Naive thymus-derived CD8-positive, alpha-beta T cell (primary cell): ENCODE measurements around the gene NABP2. TPM values are rescaled to one million over a fixed set of nuclear protein-coding genes. Genes with fewer than 3 reads are reported as not detected.

Experiments used
- ATAC-seq, 2 donors: fragments of 150-1000 bp; cut with Tn5 transposase in 1 of 2; sonication (Bioruptor Pico), chemical (Tn5 transposase) in 1 of 2; 1 replicate in 1 of 2; 2 replicates in 1 of 2; pipeline ENCODE4 v1.10.0; 2021; ENCODE audit warnings: mild to moderate bottlenecking in 2 of 2, moderate library complexity in 2 of 2
- POLR2A ChIA-PET: fragments of 350-600 bp; sonication (Branson Sonifier 250); formaldehyde crosslinking; loops from one replicate; lab custom pipeline; 2021; ENCODE audit warnings: antibody characterized with exemption; lab: Charles Lee
- DNase-seq, 10 donors: peaks; one replicate each; pipeline versions ENCODE4 v3.0.0 to v3.0.0-alpha.2; 2020 to 2022
- H3K27ac Mint-ChIP-seq, 10 donors: one replicate each; pipeline ENCODE4 v1.8.0; 2020 to 2022; ENCODE audit warnings: mild to moderate bottlenecking in 10 of 10, mixed read lengths in 10 of 10, moderate library complexity in 4 of 10, inconsistent platforms in 1 of 10
- H3K27me3 Mint-ChIP-seq, 5 donors: one replicate each; pipeline ENCODE4 v1.8.0; 2021 to 2022; ENCODE audit warnings: mixed read lengths in 5 of 5
- H3K36me3 Mint-ChIP-seq, 3 donors: one replicate each; pipeline ENCODE4 v1.8.0; 2020 to 2022; ENCODE audit warnings: mixed read lengths in 3 of 3, mild to moderate bottlenecking in 2 of 3, inconsistent platforms in 1 of 3
- H3K4me1 Mint-ChIP-seq, 4 donors: one replicate each; pipeline ENCODE4 v1.8.0; 2021 to 2022; ENCODE audit warnings: mixed read lengths in 4 of 4
- H3K4me3 Mint-ChIP-seq, 10 donors: one replicate each; pipeline ENCODE4 v1.8.0; 2020 to 2022; ENCODE audit warnings: mild to moderate bottlenecking in 10 of 10, mixed read lengths in 10 of 10, moderate library complexity in 6 of 10, inconsistent platforms in 1 of 10
- H3K9me3 Mint-ChIP-seq, 9 donors: one replicate each; pipeline ENCODE4 v1.8.0; 2020 to 2022; ENCODE audit warnings: mixed read lengths in 9 of 9, mild to moderate bottlenecking in 3 of 9, inconsistent platforms in 1 of 9, moderate library complexity in 1 of 9
- polyA plus RNA-seq, 3 donors: library from polyadenylated mRNA; unstranded; fragments of 300-500 nt; fragmentation: Illumina TruSeq; gene quantifications; one replicate each; pipeline ENCODE4 v1.2.3, GENCODE V29; 2021
- total RNA-seq, 8 experiments: library from RNA in 2 of 8; stranded (reverse) in 2 of 8; gene quantifications; one replicate each; pipeline ENCODE4 v1.2.3 and lab custom pipeline; 2021 to 2026

Gene NABP2
- 10 to 100 TPM; 10.8 to 13.3 TPM for total RNA-seq
- polyA plus RNA-seq: 1 to 10 TPM; 3.5 to 3.9 (median 3.7) TPM
- total RNA-seq (lab: John Stamatoyannopoulos, UW): 10.4 to 37.5 (median 15.0) reads per million in 6 experiments

DNA sequence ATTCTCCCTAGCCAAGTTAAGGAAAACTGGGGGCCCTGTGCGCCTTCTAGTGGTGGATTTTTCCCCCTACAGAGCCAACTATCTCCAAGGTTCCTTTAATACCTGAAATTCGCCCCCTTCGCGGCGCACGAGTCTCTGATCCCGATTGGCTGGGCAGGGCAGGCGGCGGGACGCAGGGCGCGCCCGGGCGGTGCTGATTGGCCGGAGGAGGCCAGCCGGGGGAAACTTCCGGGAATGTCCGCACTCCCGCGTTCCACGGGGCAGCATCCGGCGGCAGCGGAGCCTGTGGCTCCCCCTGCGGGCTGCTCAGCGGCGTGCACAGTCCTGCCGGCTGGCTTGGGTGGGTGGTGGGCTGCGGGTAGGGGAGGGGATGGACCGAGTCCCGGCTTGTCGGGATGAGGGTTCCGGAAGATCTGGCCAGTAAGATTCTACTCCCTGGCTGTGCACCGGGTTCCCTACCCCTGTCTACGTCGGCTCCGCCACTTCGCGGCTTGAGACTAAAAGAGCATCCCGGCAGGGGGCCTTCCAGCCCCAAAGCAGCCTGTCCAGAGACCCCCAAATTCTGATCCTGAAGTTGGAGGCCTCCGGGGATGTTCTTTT, at the start of gene NABP2:
Gene NABP2, plus strand, starts transcription at position 241 of the 600 bp plus-strand sequence. CDS start 515 bp downstream, outside the sequence.
- Mint-ChIP-seq H3K4me1 (peaks cover 27 to 53% (median 47%) of the 10 kb centered on the region in 4 donors), H3K36me3 (peaks cover 0 to 7% (median 0%) of the 10 kb centered on the region in 3 donors)
- POLR2A ChIA-PET: interaction anchor here (3.0 to 4.2 kb wide), 3 partner anchors 33 to 106 kb away, joined by 12 to 88 read pairs (median 62); partner anchors contain the start of genes ANKRD52, RPL41, SMARCC2 and ZC3H10

DNA sequence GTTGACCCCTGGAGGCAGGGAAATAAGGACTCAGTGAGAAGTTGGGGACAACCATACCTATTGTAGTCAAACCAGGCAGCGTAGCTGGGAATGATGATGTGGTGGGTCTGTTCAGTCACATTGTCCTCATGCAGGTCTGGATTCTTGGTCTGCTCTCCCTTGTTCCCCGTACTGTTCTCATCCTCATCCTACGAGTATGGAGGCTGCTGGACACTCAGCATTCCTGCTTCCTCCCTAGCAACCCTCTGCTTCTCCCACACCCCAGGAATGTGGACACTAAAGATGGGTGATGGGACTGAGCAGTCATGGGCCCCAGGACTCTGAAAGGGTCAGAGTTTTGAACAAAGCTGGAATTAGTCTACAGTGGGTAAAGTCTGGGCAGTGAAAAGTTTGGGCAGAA, 45.8 kb upstream of the NABP2 start:
- Mint-ChIP-seq H3K27ac (peak overlapping the region in 3 of 10 donors; percentile 16 to 48 (median 16)), H3K27me3 (no peaks in the 10 kb centered on the region)

More for the DNA sequence above, at the start of gene NABP2:
- DNase-seq (peak; percentile 77 to 94 (median 86)), ATAC-seq (peak; percentile 75 to 79)
- peak within 1 kb of the TSS; percentile 71 to 100 (median 98) for H3K27ac Mint-ChIP-seq
- peak within 1 kb of the TSS; percentile 83 to 100 (median 97) for H3K4me3 Mint-ChIP-seq
- H3K27me3 Mint-ChIP-seq: no peaks in the 10 kb centered on the region
- H3K9me3 Mint-ChIP-seq: no peaks in the 10 kb centered on the region

DNA sequence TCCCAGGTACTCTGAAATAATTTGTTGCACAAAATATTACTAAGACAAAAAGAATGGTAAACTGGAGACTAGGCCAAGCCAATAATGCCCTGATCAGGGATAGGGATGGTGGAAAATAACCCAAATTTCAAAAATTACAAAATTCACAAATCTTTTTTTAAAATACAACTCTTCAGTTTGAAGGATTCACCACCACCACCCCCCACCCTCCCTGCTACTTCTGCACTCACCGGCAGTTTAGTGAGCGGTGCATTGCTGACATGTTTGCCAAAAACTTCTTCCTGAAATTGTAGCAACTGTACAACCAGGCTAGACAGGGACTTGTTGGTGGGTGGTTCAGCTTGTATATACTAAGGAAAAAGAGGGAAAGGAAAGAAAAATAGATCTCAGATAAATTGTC, 37.2 kb upstream of the NABP2 start:
- H3K36me3 Mint-ChIP-seq: peaks cover 0 to 47% (median 5%) of the 10 kb centered on the region in 3 donors
- H3K27me3 Mint-ChIP-seq: peaks cover 0 to 3% (median 0%) of the 10 kb centered on the region in 5 donors
- peak overlapping the region in 8 of 10 donors; percentile 40 to 95 (median 90) for H3K27ac Mint-ChIP-seq
- no peak for DNase-seq
- POLR2A ChIA-PET: interaction anchor here (0.7 to 7.8 kb wide), 6 partner anchors 25 to 83 kb away, joined by 3 to 284 read pairs (median 40); partner anchors contain the start of genes ESYT1, MYL6, PA2G4 and RNF41
- no peak for ATAC-seq
- no peaks in the 10 kb centered on the region for H3K9me3 Mint-ChIP-seq
- H3K4me1 Mint-ChIP-seq: peaks cover 26 to 40% (median 33%) of the 10 kb centered on the region in 4 donors
- peak overlapping the region in 3 of 10 donors; percentile 56 to 96 (median 93) for H3K4me3 Mint-ChIP-seq

More for the DNA sequence above, 45.8 kb upstream of the NABP2 start:
- Mint-ChIP-seq H3K4me1 (no peaks in the 10 kb centered on the region), H3K9me3 (no peaks in the 10 kb centered on the region), H3K36me3 (peaks cover 0 to 93% (median 12%) of the 10 kb centered on the region in 3 donors), H3K4me3 (no peak overlapping the region)
- POLR2A ChIA-PET: interaction anchor here (0.8 to 1.4 kb wide), 2 partner anchors 27 to 60 kb away, joined by 3 read pairs; partner anchors contain the start of gene ZC3H10
- no peak for ATAC-seq
- DNase-seq: no peak

DNA sequence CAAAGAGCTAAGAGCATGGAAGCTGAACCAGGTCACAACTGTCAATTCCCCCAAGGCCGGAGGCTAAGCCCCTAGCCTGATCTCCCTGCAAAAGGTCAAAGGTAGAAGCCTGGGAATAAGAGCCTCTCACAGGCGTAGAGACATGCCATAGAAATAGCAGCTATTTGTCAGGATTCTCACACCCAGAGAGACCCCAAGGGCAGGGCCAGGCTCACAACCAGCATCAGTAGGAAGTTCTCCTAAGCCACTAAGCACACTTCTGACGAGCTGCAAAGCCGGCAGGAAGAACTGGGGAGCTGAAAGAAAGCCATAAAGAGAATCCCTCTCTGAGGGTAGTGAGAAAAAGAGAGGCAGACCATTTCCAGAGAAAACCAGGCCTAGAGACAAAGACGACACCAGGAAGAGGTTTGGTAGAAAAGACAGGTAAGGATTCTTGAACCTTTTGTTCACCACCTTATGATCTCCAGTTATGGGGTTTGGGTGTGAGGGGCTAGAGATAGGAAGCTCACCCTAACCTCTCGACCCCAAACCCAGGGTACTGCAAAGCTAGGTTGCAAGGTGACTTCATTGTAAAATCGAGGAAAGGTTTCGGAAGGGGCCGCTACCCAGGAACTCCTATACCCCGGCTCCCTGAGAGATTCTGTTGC, 35.9 kb upstream of the NABP2 start:
- ATAC-seq (no peak), DNase-seq (no peak)
- POLR2A ChIA-PET: interaction anchor here (0.5 to 7.8 kb wide), 12 partner anchors 19 to 1659 kb away, joined by 3 to 284 read pairs (median 13); partner anchors contain the start of genes ANKRD52, CNPY2, ESYT1 and MYL6
- Mint-ChIP-seq H3K9me3 (no peaks in the 10 kb centered on the region), H3K27me3 (peaks cover 0 to 3% (median 0%) of the 10 kb centered on the region in 5 donors), H3K4me3 (peak overlapping the region; percentile 89 to 96 (median 90)), H3K27ac (peak overlapping the region; percentile 89 to 95 (median 92)), H3K36me3 (peaks cover 0 to 35% (median 5%) of the 10 kb centered on the region in 3 donors), H3K4me1 (peaks cover 34 to 48% (median 39%) of the 10 kb centered on the region in 4 donors)

DNA sequence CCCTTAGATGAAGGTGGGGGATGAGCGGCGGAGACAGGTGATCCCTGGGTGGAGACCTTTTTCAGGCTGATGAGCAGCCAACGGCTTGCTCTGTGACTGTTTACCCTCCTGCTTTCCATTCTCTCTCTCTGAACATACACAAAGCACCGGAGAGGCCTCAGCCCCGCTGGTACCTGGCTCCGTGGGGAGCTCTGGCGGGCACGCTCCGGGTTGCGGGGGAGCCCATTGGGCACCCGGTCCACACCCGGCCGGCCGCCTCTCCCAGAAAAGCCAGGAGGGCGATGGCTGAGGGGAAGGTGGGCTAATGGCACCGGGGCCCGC, 35.4 kb upstream of the NABP2 start:
- Mint-ChIP-seq H3K27me3 (peaks cover 0 to 3% (median 0%) of the 10 kb centered on the region in 5 donors), H3K9me3 (no peaks in the 10 kb centered on the region), H3K4me3 (peak overlapping the region; percentile 89 to 96 (median 90)), H3K27ac (peak overlapping the region; percentile 89 to 95 (median 92)), H3K36me3 (peaks cover 0 to 32% (median 5%) of the 10 kb centered on the region in 3 donors), H3K4me1 (peaks cover 37 to 51% (median 43%) of the 10 kb centered on the region in 4 donors)
- ATAC-seq: peak; percentile 18 to 20
- POLR2A ChIA-PET: interaction anchor here (1.1 to 7.8 kb wide), 15 partner anchors 19 to 499 kb away, joined by 3 to 284 read pairs (median 11); partner anchors contain the start of genes ANKRD52, CNPY2, ESYT1 and MYL6
- peak in 3 of 10 donors; percentile 38 to 45 (median 41) for DNase-seq

DNA sequence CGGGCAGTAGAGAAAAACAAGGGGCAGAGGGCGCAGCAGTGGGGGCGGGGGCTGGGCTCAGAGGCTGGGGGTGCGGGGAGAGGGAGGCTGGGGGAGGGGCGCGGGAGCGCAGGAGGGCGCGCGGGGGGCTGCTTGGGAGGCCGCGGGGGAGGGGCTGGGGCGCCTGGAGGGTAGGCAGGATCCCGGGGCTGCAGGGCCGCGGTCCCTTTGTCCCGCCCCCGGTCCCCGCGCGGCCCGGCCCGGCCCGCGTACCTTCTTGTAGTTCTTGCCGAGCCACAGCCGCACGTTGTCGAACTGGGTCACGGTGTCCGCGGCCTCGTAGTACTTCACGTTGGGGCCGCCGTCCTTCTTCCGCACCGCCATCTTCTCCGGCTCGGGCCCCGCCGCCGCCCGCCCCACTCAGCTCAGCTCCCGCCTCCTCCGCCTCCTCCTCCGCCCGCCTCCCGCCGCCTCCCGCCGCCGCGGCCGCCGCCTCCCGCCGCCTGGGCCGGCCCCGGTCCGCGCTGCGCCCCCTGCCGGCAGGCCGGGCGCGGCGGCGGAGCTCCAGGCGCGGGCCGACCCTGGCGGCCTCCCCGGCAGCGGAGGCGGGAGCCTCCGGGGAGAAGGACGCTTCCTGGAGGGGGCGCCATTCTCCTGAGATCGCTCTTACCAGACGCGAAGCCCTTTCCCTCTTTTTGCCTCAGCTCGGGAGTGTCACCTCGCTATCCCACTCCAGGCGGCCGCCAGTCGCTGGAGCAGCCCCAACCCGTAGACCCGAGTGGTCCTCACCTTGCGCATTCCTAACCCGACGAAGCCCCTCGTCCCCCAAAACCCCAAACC, 34.8 kb upstream of the NABP2 start, which contains the start of gene SMARCC2:
Gene SMARCC2, minus strand, starts transcription at position 385 of the 819 bp plus-strand sequence. Its CDS starts 22 bp downstream, at position 363.
- POLR2A ChIA-PET: interaction anchor here (0.5 to 7.8 kb wide), 38 partner anchors 8 to 922 kb away, joined by 3 to 284 read pairs (median 5); partner anchors contain the start of genes ANKRD52, CNPY2, DNAJC14 and ESYT1
- peaks cover 0 to 3% (median 0%) of the 10 kb centered on the region in 5 donors for H3K27me3 Mint-ChIP-seq
- peaks cover 0 to 26% (median 5%) of the 10 kb centered on the region in 3 donors for H3K36me3 Mint-ChIP-seq
- ATAC-seq (peak; percentile 82 to 84), DNase-seq (peak; percentile 74 to 91 (median 82))
- peak within 1 kb of the TSS; percentile 89 to 99 (median 96) for H3K4me3 Mint-ChIP-seq
- H3K27ac Mint-ChIP-seq: peak within 1 kb of the TSS; percentile 97 to 100 (median 98)
- H3K9me3 Mint-ChIP-seq: no peaks in the 10 kb centered on the region
- peaks cover 39 to 51% (median 43%) of the 10 kb centered on the region in 4 donors for H3K4me1 Mint-ChIP-seq

DNA sequence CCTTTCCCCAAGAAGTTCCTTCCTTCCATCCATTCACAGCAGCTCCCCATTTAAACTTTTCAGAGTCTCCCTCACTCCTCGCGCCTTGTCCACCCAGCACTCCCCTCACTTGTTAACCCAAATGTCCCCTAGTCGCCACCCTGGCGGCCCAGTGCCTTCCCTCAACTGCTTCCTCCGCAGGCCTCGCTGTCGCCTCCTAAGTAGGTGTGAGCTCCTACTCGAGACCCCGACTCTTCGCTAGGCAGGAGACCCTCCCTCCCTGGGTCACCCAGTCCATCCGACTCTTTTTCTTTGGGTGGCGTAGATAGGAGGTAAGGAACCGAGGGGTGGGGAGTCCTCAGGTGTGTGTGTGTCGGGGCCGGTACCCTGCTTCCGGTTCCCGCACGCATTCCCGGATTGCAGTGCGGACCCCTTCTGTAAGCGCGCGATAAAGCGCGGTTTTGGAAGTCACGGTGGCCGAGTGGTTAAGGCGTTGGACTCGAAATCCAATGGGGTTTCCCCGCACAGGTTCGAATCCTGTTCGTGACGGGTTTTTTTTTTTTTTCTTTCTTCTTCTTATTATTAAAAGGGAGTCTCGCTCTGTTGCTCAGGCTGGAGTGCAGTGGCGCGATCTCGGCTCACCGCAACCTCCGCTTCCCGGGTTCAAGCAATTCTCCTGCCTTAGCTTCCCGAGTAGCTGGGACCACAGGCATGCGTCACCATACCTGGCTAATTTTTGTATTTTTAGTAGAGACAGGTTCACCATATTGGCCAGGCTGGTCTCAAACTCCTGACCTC, 34.0 kb upstream of the NABP2 start:
- Mint-ChIP-seq H3K4me1 (peaks cover 39 to 51% (median 43%) of the 10 kb centered on the region in 4 donors), H3K4me3 (peak overlapping the region; percentile 88 to 99 (median 96)), H3K9me3 (no peaks in the 10 kb centered on the region), H3K27me3 (peaks cover 0 to 3% (median 0%) of the 10 kb centered on the region in 5 donors), H3K36me3 (peaks cover 0 to 18% (median 4%) of the 10 kb centered on the region in 3 donors), H3K27ac (peak overlapping the region; percentile 97 to 100 (median 98))
- DNase-seq (peak; percentile 54 to 82 (median 74)), ATAC-seq (peak; percentile 41 to 45)
- POLR2A ChIA-PET: interaction anchor here (0.5 to 7.8 kb wide), 41 partner anchors 9 to 921 kb away, joined by 3 to 284 read pairs (median 5); partner anchors contain the start of genes ANKRD52, CNPY2, DNAJC14 and ESYT1

DNA sequence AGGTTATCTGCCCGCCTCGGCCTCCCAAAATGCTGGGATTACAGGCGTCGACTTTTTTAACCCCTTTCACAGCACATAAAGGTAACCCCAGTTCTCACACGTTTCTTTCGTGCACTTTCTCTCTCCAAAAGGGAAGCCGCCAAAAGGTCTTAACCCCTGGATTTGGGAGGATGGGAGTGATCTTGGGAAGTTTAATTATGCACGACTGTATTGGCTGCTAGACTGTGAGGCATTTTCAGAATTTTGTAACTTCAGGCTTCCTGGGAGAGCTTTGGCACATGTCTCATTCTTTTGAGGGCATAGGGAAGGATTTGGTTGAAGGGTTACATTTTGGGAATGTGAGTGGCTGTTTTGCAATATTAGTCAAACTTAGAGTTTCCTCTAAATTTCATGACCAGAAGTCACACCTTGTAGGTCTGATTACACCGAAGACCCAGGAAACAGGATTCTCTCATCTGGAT, 33.4 kb upstream of the NABP2 start:
- peaks cover 0 to 12% (median 3%) of the 10 kb centered on the region in 3 donors for H3K36me3 Mint-ChIP-seq
- no peak for DNase-seq
- H3K4me3 Mint-ChIP-seq: peak overlapping the region; percentile 88 to 99 (median 96)
- no peak for ATAC-seq
- peaks cover 38 to 51% (median 43%) of the 10 kb centered on the region in 4 donors for H3K4me1 Mint-ChIP-seq
- POLR2A ChIA-PET: interaction anchor here (0.5 to 7.8 kb wide), 9 partner anchors 11 to 387 kb away, joined by 4 to 284 read pairs (median 8); partner anchors contain the start of genes ANKRD52, ESYT1, RNF41 and RPL41
- H3K9me3 Mint-ChIP-seq: no peaks in the 10 kb centered on the region
- peak overlapping the region; percentile 97 to 100 (median 98) for H3K27ac Mint-ChIP-seq
- H3K27me3 Mint-ChIP-seq: peaks cover 0 to 3% (median 0%) of the 10 kb centered on the region in 5 donors

DNA sequence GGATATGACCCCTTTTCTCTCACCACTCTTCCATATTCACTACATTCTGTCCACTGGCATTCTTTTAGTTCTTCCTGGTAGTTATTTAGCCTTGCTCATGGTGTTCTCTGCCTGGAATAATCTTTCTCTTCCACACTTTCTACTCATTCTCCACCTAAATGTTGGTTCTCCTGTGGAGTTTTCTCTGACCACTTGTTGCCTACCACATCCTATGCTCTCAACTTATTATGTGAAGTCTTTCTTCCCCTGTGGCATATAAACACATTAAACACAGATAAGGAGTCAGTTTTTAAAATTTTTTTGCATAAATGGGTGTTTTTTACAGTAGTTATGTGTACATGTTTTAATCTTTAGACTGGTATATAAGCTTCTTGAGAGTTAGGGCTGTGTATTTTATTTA, 31.6 kb upstream of the NABP2 start:
- POLR2A ChIA-PET: interaction anchor here (0.5 to 7.8 kb wide), 5 partner anchors 29 to 1350 kb away, joined by 3 to 284 read pairs (median 8); partner anchors contain the start of genes CS, ESYT1, PA2G4 and RNF41
- no peak for ATAC-seq
- Mint-ChIP-seq H3K27ac (peak overlapping the region in 8 of 10 donors; percentile 19 to 89 (median 82)), H3K27me3 (peaks cover 0 to 3% (median 0%) of the 10 kb centered on the region in 5 donors), H3K36me3 (no peaks in the 10 kb centered on the region), H3K9me3 (no peaks in the 10 kb centered on the region), H3K4me3 (peak overlapping the region in 6 of 10 donors; percentile 19 to 77 (median 35)), H3K4me1 (peaks cover 27 to 38% (median 37%) of the 10 kb centered on the region in 4 donors)
- no peak for DNase-seq

DNA sequence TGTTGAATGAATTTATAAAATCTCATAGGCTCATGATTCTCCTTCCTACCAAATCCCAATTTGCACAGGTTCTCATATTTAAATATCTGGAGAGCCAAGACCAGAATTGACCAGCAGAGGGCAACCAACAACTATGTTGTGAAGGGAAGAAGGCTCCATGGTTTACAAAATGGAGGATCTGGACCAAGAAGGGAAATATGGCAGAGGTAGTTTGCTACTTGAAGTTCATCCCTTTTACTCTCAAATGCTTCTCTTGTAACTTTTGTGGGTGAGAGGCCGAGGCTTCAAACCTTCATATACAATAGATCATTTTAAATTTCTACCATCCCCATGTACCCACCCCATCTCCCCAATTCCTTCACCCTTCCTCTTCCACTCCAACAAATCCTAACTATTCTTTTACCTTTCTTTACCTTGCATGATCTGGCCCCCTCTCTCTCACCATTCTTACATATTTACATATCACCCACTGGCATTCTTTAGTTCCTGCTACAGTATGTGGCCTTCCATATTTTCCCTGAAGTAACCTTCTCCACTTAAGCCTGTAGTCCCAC, 31.0 kb upstream of the NABP2 start:
- H3K4me1 Mint-ChIP-seq: peaks cover 22 to 33% (median 32%) of the 10 kb centered on the region in 4 donors

More for the DNA sequence above, 31.0 kb upstream of the NABP2 start:
- peak; percentile 42 to 88 (median 72) for DNase-seq
- H3K27me3 Mint-ChIP-seq: peaks cover 0 to 3% (median 0%) of the 10 kb centered on the region in 5 donors
- peak overlapping the region in 6 of 10 donors; percentile 18 to 62 (median 30) for H3K4me3 Mint-ChIP-seq
- no peaks in the 10 kb centered on the region for H3K36me3 Mint-ChIP-seq
- peak overlapping the region; percentile 11 to 89 (median 72) for H3K27ac Mint-ChIP-seq
- H3K9me3 Mint-ChIP-seq: no peaks in the 10 kb centered on the region
- no peak for ATAC-seq
- POLR2A ChIA-PET: interaction anchor here (1.7 to 7.8 kb wide), 3 partner anchors 29 to 107 kb away, joined by 8 to 284 read pairs (median 88); partner anchors contain the start of genes CS, ESYT1, RNF41 and RPL41
